CD4-positive, alpha-beta T cell treated with Interferon gamma for 1 hour (primary cell): ENCODE data around the gene CCDC169.

Experiments used
- DNase-seq: peaks from one replicate; pipeline ENCODE4 v3.0.0-alpha.2; 2020

Gene CCDC169

DNA sequence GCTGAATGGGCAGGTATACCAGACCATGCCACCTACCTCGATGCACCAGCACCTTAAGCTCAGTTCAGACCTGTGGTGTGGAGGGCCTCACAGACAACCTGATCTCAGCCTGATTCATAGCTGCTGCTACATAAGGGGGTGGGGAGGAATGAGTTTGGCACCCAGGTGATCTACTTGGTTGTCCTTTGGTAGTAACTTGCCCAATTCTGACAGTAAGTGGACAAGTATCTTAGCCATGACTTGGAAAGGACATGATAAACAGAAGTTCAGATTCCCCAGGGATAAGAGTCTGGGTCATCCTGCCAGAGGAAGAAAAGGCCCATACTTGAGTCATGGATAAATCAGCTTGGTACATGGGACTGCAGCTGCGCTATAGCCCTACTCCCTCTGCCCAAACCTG is 54.9 kb downstream of the CCDC169 start:
- DNase-seq: no peak

GRCh38 chr13:36231236-36231635 is 66.4 kb downstream of the CCDC169 start:
- DNase-seq: no peak

DNA sequence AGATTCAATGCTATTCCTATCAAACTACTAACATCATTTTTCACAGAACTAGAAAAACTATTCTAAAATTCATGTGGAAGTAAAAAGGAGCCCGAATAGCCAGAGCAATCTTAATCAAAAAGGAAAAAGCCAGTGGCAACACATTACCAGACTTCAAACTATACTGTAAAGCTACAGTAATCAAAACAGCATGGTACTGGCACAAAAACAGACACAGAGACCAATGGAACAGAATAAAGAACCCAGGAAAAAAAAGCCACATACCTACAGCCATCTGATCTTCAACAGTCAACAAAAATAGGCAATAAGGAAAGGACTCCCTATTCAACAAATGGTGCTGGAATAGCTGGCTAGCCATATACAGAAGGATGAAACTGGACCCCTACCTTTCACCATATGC is 72.9 kb downstream of the CCDC169 start:
- no peak for DNase-seq

GRCh38 chr13:36219883-36220282 is 77.7 kb downstream of the CCDC169 start:
- DNase-seq: no peak

DNA sequence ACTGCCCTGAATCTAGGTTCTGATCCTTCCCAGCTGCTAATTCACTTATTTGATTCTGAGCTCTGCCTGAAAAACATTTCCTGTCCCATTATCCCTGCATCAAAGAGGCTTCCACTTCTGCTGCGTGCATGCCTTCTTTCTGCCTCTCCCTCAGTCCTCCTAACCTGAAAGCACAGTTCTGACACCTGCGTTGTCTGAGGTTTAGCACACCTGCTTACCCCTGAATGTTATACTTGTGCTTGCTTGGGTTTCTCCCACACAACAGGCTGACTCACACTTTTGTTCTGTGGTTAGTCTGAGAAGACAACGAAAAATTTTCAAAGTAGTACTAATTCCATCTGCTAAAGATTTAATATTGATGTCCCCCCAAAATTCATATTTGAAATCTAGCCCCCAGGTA is 80.2 kb downstream of the CCDC169 start:
- DNase-seq: no peak

- DNase-seq: no peak
Measured at GRCh38 chr13:36214163-36214921, 83.3 kb downstream of the CCDC169 start, which contains the start of gene SOHLH2. SOHLH2 (minus strand) TSS chr13:36214556; CDS start chr13:36214526, 30 bp downstream.

DNA sequence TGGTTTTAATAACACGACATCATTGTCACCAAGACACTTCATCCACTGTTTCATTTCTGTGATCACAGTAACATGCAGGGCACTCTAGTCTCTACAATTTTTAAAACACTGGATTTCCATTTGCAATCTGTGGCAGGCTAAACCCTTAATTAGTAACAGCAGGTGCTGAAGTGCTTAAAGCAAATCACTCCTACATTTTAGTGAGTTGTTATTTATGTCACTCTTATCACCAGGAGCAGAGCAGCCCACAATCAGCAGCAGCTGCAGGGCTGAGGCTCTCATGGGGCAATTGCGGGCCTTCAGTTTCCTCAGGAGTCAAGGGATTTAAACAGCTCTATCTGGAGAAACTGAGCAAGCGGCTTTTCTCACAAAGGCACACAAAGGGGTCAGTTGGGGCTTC is 84.8 kb downstream of the CCDC169 start:
- no peak for DNase-seq

DNA sequence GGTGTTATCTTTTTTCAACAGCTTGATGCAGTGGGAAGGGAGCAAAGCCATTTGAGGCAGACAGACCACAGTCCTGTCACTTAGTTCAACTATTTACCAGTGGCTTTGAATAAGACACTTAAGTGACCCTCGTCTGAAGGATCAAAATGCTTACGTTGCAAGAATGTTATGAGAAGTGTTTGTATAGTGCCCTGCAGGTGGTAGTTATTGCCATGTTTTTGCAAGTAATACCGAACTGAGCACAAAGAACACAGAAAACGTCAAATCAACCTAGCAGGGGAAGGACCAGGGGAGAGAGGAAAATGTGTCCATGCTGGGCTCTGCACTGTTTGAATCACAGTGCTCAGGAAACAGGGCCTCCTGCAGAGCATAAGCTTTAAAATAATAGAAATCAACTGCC is 86.0 kb downstream of the CCDC169 start:
- no peak for DNase-seq

GRCh38 chr13:36210738-36211137 is 86.9 kb downstream of the CCDC169 start:
- no peak for DNase-seq

GRCh38 chr13:36207672-36208071 is 89.9 kb downstream of the CCDC169 start:
- DNase-seq: no peak

GRCh38 chr13:36193151-36193855 is 104.3 kb downstream of the CCDC169 start:
- no peak for DNase-seq

DNA sequence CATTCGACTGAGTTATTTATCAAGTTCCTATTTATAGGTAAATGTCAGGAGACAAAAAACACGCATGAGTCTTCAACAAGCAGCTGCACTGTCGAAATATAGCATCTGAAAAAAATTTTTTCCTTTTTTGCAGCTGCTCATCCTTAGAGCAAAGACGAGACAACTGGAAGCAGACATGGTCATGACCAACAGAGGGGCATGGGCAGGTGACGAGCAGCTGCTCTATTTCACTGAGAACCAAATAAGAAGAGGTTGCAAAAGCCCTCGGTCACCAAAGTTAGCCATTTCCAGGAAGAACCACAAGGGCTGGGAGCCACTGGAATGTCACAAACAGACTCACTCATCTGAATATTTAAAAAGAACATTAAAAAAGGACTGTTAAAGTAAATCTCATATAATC is 105.4 kb downstream of the CCDC169 start:
- DNase-seq: no peak

DNA sequence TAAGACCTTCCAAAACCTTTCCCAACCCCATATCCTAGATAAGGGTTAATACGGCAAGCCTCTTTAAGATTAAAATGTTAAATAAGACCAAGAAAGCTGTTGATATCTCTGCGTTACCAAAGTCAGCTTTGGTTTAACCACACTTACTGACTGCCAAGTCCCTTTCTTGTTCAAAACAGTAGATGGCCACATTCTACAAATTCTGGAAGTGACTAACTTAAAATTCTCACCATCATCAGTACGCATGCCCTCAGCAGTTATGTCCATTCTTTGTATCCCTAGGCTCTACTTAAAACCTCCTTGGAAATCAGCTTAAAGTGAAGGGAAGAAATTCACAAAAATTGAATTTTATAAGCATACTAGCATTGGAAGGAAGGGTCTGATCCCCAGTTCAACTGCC is 106.8 kb downstream of the CCDC169 start:
- DNase-seq: no peak

DNA sequence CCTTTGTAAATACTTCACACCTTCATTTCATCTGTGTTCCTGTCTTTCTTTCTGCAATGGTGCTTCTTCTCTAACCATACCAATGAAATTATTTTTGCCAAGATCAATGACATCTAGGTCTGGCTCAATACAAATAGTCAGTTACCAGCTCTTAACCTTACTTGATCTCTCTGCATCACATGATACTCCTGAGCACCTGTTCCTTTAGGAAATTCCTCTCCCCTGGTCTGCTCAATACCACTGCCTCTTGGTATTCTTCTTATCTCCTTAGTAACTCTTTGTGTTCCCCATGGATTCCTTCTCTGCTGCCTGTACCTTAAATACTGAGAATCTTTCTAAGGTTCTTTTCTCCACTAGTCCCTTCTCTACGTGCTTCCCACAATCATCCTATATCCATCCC is 109.2 kb downstream of the CCDC169 start:
- no peak for DNase-seq

DNA sequence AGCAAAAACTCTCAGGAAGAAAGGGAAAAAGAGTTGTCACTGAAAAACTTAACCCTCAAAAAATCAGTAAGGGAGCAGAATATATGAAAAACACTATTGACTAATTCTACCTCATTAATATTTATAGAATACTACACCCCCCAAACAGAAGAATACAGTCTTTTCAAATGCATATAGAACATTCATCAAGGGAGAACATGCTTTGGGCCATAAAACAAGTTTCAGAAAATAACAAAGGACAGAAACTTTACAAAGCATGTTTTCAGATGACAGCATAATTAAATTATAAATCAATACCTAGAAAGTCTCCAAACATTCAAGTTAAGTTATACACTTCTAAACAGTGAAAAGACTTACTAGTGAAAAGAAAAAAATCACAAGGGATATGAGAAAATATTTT is 113.7 kb downstream of the CCDC169 start:
- DNase-seq: no peak
